ENCODE data around the gene PTPN3.
"Not testable (repeated sequence)": the region's sequence is repeated elsewhere in the genome, so short reads cannot be mapped to it uniquely, and the experiment has no call there.

The PTPN3 gene

GRCh38 chr9:109349421-109349846 lies 148.7 kb downstream of the PTPN3 start:
- DNase-seq (ENCODE audit: insufficient read length, low spot score) (no peak), FAIRE-seq (no peak)
- TF ChIP-seq, protein P1, sequence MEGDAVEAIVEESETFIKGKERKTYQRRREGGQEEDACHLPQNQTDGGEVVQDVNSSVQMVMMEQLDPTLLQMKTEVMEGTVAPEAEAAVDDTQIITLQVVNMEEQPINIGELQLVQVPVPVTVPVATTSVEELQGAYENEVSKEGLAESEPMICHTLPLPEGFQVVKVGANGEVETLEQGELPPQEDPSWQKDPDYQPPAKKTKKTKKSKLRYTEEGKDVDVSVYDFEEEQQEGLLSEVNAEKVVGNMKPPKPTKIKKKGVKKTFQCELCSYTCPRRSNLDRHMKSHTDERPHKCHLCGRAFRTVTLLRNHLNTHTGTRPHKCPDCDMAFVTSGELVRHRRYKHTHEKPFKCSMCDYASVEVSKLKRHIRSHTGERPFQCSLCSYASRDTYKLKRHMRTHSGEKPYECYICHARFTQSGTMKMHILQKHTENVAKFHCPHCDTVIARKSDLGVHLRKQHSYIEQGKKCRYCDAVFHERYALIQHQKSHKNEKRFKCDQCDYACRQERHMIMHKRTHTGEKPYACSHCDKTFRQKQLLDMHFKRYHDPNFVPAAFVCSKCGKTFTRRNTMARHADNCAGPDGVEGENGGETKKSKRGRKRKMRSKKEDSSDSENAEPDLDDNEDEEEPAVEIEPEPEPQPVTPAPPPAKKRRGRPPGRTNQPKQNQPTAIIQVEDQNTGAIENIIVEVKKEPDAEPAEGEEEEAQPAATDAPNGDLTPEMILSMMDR (IDR thresholded peaks at IDR 0.05; ENCODE audit: insufficient read depth, missing control alignments): no peak

DNA sequence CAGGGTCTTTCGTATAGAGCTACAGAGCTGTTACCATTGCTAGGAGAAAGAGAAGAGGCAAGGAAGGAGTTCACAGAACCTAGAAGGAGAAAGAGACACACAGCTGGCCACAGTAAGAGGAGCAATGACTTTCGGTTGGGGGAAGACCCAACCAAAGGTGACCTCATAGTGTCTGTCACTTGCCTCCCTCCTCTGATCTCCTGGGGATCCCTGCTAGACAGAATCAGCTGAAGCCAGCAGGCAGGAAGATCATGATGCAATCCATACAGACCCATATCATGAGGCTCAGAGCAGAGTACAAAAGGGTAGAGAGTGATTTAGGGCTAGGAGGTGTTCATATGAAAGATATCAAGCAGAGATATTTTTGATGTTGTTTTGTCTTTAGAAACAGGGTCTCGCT lies 151.2 kb downstream of the PTPN3 start:
- TF ChIP-seq, protein P1 (IDR thresholded peaks at IDR 0.05; ENCODE audit: insufficient read depth, missing control alignments): no peak
- DNase-seq (ENCODE audit: insufficient read length, low spot score) (no peak), FAIRE-seq (no peak)

DNA sequence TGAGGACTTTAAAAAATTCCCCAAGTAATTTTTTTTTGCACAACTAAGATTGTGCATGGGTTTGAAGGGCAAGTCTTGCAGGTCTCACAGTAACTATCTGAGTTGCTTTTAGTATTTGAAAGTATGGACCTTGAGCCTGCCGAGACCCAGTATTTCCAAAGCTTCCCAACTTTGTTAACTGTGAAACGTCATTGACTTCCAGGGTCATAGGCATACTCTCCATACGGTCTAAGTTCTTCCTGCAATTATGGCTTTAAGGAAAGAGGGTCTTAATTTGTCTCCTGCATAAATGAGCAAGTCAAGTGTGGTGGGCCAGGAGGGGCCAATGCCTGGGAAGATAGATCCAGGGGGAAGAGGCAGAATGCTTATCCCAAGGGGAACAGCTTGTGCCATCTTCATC lies 153.2 kb downstream of the PTPN3 start:
- FAIRE-seq: no peak
- TF ChIP-seq, protein P1 (IDR thresholded peaks at IDR 0.05; ENCODE audit: insufficient read depth, missing control alignments): no peak

GRCh38 chr9:109342878-109343277 lies 155.2 kb downstream of the PTPN3 start:
- FAIRE-seq (no peak), DNase-seq (ENCODE audit: insufficient read length, low spot score) (no peak)

More for the DNA sequence above, 153.2 kb downstream of the PTPN3 start:
- no peak for DNase-seq (ENCODE audit: insufficient read length, low spot score)

DNA sequence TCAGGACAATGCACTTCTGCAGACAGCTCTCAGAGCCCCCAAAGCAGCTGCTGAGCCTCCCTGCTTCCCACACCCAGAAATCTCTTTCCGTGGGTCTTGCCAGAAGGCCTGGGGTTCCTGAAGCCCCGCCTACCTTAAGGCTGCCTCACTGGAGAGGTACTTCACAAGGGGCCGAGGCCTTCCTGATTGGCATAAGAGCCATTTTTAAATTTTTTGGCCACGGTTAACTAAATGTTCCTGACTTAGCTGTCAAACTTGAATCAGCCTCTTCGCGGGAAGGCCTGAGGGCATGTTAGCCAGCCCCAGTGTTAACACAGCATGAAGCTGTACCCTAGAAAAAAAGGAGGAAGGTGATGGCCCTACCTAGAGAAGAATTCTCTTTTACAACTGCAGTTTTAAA lies 156.5 kb downstream of the PTPN3 start:
- TF ChIP-seq, protein P1 (IDR thresholded peaks at IDR 0.05; ENCODE audit: insufficient read depth, missing control alignments): no peak
- FAIRE-seq (no peak), DNase-seq (ENCODE audit: insufficient read length, low spot score) (no peak)

More at GRCh38 chr9:109342878-109343277, 155.2 kb downstream of the PTPN3 start:
- TF ChIP-seq, protein P1 (IDR thresholded peaks at IDR 0.05; ENCODE audit: insufficient read depth, missing control alignments): no peak

DNA sequence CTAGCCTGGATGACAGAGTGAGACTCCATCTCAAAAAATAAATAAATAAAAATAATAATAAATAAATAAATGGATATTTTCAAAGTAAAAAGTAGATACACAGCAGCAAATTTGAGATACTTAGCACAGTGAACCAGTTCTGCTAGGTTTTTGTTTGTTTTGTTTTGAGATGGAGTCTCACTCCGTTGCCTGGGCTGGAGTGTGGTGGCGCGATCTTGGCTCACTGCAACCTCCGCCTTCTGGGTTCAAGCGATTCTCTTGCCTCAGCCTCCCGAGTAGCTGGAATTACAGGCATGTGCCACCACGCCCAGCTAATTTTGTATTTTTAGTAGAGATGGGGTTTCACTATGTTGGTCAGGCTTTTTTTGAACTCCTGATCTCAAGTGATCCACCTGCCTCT lies 157.1 kb downstream of the PTPN3 start:
- not testable (repeated sequence) for FAIRE-seq

DNA sequence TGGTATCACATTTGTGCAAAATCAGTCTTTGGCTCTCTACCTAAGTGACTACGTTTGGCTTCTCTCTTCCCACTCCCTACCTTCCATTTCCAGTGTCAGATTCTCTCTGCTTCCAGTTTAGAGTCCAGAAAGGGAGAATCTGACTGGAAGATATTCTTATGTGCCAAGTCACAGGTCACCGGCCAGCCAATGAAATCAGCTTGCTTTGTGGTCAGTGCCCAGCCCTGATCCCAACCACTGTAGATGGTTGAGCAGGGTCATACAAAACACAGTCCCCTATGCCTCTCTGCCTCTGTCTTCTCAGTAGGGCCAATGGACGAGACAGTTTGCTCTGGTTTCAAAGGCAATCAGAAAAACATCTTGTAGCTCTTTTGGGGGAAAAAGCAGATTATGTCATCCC lies 161.7 kb downstream of the PTPN3 start:
- no peak for FAIRE-seq
- DNase-seq (ENCODE audit: insufficient read length, low spot score): no peak
- TF ChIP-seq, protein P1 (IDR thresholded peaks at IDR 0.05; ENCODE audit: insufficient read depth, missing control alignments): no peak

More for the DNA sequence above, 157.1 kb downstream of the PTPN3 start:
- not testable (repeated sequence) for DNase-seq (ENCODE audit: insufficient read length, low spot score)

DNA sequence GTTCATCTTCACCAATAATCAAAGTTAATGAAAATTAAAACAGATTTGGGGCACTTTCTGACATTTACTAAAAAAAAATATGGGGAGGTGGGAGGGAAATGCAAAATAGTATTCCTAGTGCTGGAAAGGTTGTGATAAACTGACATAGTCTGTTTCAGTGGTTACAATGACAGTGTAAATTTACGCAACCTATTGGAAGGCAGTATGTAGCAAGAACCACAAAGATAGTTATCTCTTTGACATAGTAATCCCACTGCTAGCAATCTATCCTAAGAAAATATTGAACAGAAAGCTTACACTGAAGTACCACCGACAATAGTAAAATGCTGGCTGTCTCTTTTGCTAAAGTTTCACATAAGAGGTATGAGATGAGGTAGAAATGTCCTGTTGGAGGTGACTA lies 162.2 kb downstream of the PTPN3 start:
- FAIRE-seq (no peak), DNase-seq (ENCODE audit: insufficient read length, low spot score) (no peak)
- TF ChIP-seq, protein P1 (IDR thresholded peaks at IDR 0.05; ENCODE audit: insufficient read depth, missing control alignments): no peak
